ENCODE data around the gene PLCG2.

DNA sequence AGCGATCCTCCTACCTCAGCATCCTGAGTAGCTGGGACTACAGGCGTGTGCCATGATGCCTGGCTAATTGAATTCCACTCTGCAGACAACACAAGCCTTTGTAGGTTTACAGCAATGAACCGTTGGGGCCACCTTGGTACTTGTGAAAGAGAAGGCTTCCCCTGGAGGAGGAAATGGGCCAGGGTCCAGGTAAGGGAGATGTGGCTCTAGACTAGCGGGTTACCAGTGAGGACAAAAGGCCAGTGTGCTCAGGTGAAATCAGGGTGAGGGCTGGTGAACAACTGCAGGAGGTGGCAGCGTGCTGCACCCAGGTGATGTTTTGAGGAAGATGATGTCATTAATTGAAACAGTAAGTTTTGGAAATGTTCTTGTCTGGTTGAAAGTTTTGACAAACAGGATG is 225.5 kb downstream of the PLCG2 start:
- TF ChIP-seq CTCF (IDR thresholded peaks at IDR 0.05) = no peak
- TF ChIP-seq POLR2A (IDR thresholded peaks at IDR 0.05) = no peak

Measured in ovary (tissue), 3 donors.